ENCODE data around the gene FAM131B.

FAM131B gene

GRCh38 chr7:143356414-143357050, 6.0 kb downstream of the FAM131B start:
- no peak for DNase-seq

GRCh38 chr7:143355450-143356385, 6.8 kb downstream of the FAM131B start:
- DNase-seq, result no peak

GRCh38 chr7:143354965-143355364, 7.5 kb downstream of the FAM131B start:
- no peak for DNase-seq

GRCh38 chr7:143354376-143354775, 8.1 kb downstream of the FAM131B start:
- DNase-seq, result no peak

GRCh38 chr7:143352531-143353002, 9.9 kb downstream of the FAM131B start:
- DNase-seq, result no peak

GRCh38 chr7:143351574-143351973, 10.9 kb downstream of the FAM131B start:
- DNase-seq, result no peak

- no peak for DNase-seq
Measured at GRCh38 chr7:143351060-143351459, 11.5 kb downstream of the FAM131B start.

GRCh38 chr7:143347950-143348349, 14.6 kb downstream of the FAM131B start:
- no peak for DNase-seq

GRCh38 chr7:143346018-143346417, 16.5 kb downstream of the FAM131B start:
- no peak for DNase-seq

GRCh38 chr7:143345428-143345900, 17.0 kb downstream of the FAM131B start:
- no peak for DNase-seq

GRCh38 chr7:143343596-143343995, 18.9 kb downstream of the FAM131B start:
- DNase-seq, result no peak

GRCh38 chr7:143341842-143342241, 20.7 kb downstream of the FAM131B start:
- no peak for DNase-seq

GRCh38 chr7:143337216-143337615, 25.3 kb downstream of the FAM131B start:
- DNase-seq, result no peak

GRCh38 chr7:143334244-143334643, 28.3 kb downstream of the FAM131B start:
- DNase-seq, result no peak

GRCh38 chr7:143331179-143331801, 31.2 kb downstream of the FAM131B start:
- no peak for DNase-seq

GRCh38 chr7:143329471-143330170, 32.9 kb downstream of the FAM131B start:
- DNase-seq, result no peak

- no peak for DNase-seq
Measured at GRCh38 chr7:143327903-143328302, 34.6 kb downstream of the FAM131B start.

- DNase-seq, result no peak
Measured at GRCh38 chr7:143325240-143325639, 37.3 kb downstream of the FAM131B start.

- DNase-seq, result no peak
Measured at GRCh38 chr7:143323653-143324052, 38.9 kb downstream of the FAM131B start.

- DNase-seq, result peak; percentile 43
Measured at GRCh38 chr7:143322760-143323633, 39.5 kb downstream of the FAM131B start.

GRCh38 chr7:143321734-143322133, 40.8 kb downstream of the FAM131B start:
- no peak for DNase-seq

- no peak for DNase-seq
Measured at GRCh38 chr7:143321242-143321641, 41.3 kb downstream of the FAM131B start.
